ENCODE measurements around the gene EXOSC5. TPM values are rescaled to one million over a fixed set of nuclear protein-coding genes. Genes with fewer than 3 reads are reported as not detected.
"Not testable (repeated sequence)": the region's sequence is repeated elsewhere in the genome, so short reads cannot be mapped to it uniquely, and the experiment has no call there.

EXOSC5 gene
- total RNA-seq, 1 experiment from 2014 or later, result 108 TPM

- DNase-seq (ENCODE audit: low spot score), result peak; percentile 82
These were observed 29.9 kb upstream of the EXOSC5 start, which contains the start of gene B3GNT8 for GRCh38 chr19:41426952-41427646. B3GNT8 (minus strand) TSS chr19:41427374; CDS start chr19:41426778, 596 bp downstream.

- no peak for DNase-seq (ENCODE audit: low spot score)
These were observed 29.1 kb upstream of the EXOSC5 start for GRCh38 chr19:41426116-41426841.

GRCh38 chr19:41425174-41426115 lies 28.3 kb upstream of the EXOSC5 start:
- no peak for DNase-seq (ENCODE audit: low spot score)

GRCh38 chr19:41424335-41425173 lies 27.4 kb upstream of the EXOSC5 start:
- DNase-seq (ENCODE audit: low spot score), result no peak

- no peak for DNase-seq (ENCODE audit: low spot score)
These were observed 25.8 kb upstream of the EXOSC5 start for GRCh38 chr19:41422955-41423354.

GRCh38 chr19:41422456-41422855 lies 25.3 kb upstream of the EXOSC5 start:
- DNase-seq (ENCODE audit: low spot score), result no peak

- DNase-seq (ENCODE audit: low spot score), result no peak
These were observed 24.8 kb upstream of the EXOSC5 start for GRCh38 chr19:41421973-41422372.

- no peak for DNase-seq (ENCODE audit: low spot score)
These were observed 24.2 kb upstream of the EXOSC5 start for GRCh38 chr19:41421314-41421713.

GRCh38 chr19:41420101-41420880 lies 23.1 kb upstream of the EXOSC5 start:
- DNase-seq (ENCODE audit: low spot score), result no peak

- DNase-seq (ENCODE audit: low spot score), result no peak
These were observed 19.1 kb upstream of the EXOSC5 start for GRCh38 chr19:41416194-41416674.

GRCh38 chr19:41415154-41415571 lies 18.0 kb upstream of the EXOSC5 start:
- DNase-seq (ENCODE audit: low spot score), result no peak

GRCh38 chr19:41414461-41414860 lies 17.3 kb upstream of the EXOSC5 start:
- DNase-seq (ENCODE audit: low spot score), result no peak

GRCh38 chr19:41413947-41414346 lies 16.8 kb upstream of the EXOSC5 start:
- DNase-seq (ENCODE audit: low spot score), result no peak

GRCh38 chr19:41412953-41413352 lies 15.8 kb upstream of the EXOSC5 start:
- DNase-seq (ENCODE audit: low spot score), result no peak

- DNase-seq (ENCODE audit: low spot score), result no peak
These were observed 14.8 kb upstream of the EXOSC5 start for GRCh38 chr19:41411968-41412265.

- DNase-seq (ENCODE audit: low spot score), result no peak
These were observed 14.2 kb upstream of the EXOSC5 start for GRCh38 chr19:41411100-41411967.

GRCh38 chr19:41410336-41411054 lies 13.3 kb upstream of the EXOSC5 start:
- DNase-seq (ENCODE audit: low spot score), result no peak

- DNase-seq (ENCODE audit: low spot score), result peak; percentile 91
These were observed 12.1 kb upstream of the EXOSC5 start for GRCh38 chr19:41409288-41409687.

- not testable (repeated sequence) for DNase-seq (ENCODE audit: low spot score)
These were observed 11.7 kb upstream of the EXOSC5 start for GRCh38 chr19:41408846-41409245.
